ENCODE measurements around the gene ELMOD3.

ELMOD3 gene

GRCh38 chr2:85420536-85421259, 66.1 kb downstream of the ELMOD3 start (continued):
- TF ChIP-seq ZNF701 (tag by site-specific recombination; IDR thresholded peaks at IDR 0.05), result no peak
- TF ChIP-seq, protein P1, sequence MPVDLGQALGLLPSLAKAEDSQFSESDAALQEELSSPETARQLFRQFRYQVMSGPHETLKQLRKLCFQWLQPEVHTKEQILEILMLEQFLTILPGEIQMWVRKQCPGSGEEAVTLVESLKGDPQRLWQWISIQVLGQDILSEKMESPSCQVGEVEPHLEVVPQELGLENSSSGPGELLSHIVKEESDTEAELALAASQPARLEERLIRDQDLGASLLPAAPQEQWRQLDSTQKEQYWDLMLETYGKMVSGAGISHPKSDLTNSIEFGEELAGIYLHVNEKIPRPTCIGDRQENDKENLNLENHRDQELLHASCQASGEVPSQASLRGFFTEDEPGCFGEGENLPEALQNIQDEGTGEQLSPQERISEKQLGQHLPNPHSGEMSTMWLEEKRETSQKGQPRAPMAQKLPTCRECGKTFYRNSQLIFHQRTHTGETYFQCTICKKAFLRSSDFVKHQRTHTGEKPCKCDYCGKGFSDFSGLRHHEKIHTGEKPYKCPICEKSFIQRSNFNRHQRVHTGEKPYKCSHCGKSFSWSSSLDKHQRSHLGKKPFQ (tag by site-specific recombination; IDR thresholded peaks at IDR 0.05), result no peak
- TF ChIP-seq SCRT1 (tag by site-specific recombination; IDR thresholded peaks at IDR 0.05; ENCODE audit: borderline replicate concordance), result no peak
- no peak for TF ChIP-seq HIC1 (tag by site-specific recombination; IDR thresholded peaks at IDR 0.05)
- TF ChIP-seq ZNF354C (tag by site-specific recombination; IDR thresholded peaks at IDR 0.05; ENCODE audit: borderline replicate concordance, low read depth), result no peak
- no peak for TF ChIP-seq ZNF24 (tag by site-specific recombination; IDR thresholded peaks at IDR 0.05)
- TF ChIP-seq KLF9 (tag by site-specific recombination; IDR thresholded peaks at IDR 0.05; ENCODE audit: low read depth), result peak; percentile 78

DNA sequence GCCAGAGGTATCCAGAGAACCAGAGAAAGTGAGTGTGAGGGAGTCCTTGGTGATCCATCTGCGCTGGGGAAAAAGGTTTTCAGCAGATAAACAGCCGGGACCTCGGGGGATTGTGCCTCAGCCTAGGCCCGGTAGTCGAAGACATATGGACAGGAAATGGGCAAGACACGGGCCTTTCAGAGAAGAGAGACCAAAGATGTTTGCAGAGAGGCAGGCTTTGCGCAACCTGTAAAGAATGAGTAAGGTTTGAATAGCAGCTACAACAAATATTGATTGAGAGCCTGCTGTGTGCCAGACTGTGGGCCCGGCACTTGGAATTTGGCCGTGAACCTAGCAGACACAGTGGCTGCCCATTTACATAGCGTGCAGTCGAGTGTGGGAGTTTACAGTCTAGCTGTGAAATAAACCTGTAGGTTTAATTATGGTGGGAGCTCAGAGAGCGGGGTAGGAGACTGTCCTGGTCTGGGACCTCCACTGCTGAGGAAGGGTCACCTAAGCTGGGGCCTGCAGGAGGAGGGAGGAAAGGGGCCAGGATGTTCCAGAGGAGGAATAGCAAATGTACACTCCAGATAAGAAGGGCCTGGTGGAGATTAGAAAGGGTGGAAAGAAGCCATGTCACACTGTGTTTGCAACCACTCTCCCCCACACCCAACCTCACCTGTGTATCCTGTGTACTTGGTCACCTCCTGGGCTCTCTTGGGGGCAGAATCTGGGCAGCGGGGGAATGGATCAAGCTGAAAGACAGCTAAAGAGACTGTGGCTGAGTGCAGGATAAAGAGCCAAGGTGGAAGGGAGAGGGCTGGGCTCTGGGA, 66.9 kb downstream of the ELMOD3 start:
- ChIA-PET CTCF (interaction anchor here (0.5 to 4.2 kb wide), 21 partner anchors 8 to 899 kb away, joined by 3 to 144 read pairs (median 3); partner anchors contain the start of gene MAT2A), POLR2A (interaction anchor here (1.0 to 6.2 kb wide), 5 partner anchors 110 to 130 kb away, joined by 3 to 87 read pairs (median 20); partner anchors contain the start of gene MAT2A)
- Histone ChIP-seq H3K36me3 (ENCODE audit: control insufficient read depth in 2 of 2, insufficient read depth in 1 of 2, low read length in 2 of 2) (no peaks in the 10 kb centered on the region), H3K27ac (ENCODE audit: extremely low read depth, low read depth, low read length) (no peak overlapping the region), H3K9me3 (ENCODE audit: control insufficient read depth, insufficient read depth, low read depth, low read length) (no peaks in the 10 kb centered on the region), H3K4me3 (ENCODE audit: low read depth, low read length) (no peak overlapping the region), H3K4me1 (ENCODE audit: control insufficient read depth, insufficient read depth, low read length) (peaks cover 4% of the 10 kb centered on the region)
- TF ChIP-seq IKZF3 (tag by site-specific recombination; IDR thresholded peaks at IDR 0.05), result no peak

DNA sequence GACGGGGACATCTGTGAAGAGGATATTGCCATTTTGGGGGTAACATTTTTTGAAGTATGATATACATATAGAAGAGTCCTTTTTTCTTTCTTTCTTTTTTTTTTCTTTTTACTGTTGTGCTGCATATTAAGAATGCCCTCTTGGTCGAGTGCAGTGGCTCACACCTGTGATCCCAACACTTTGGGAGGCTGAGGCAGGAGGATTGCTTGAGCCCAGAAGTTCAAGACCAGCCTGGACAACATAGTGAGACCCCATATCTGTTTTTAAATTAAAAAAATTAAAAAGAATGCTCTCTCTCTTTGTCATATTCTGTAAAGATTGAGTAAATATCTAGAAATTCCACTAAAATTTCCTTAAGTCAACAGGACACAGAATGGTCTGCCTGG, 67.5 kb downstream of the ELMOD3 start:
- POLR2A ChIA-PET, result interaction anchor here (1.2 to 6.2 kb wide), 3 partner anchors 118 to 129 kb away, joined by 3 to 87 read pairs (median 20); partner anchors contain the start of gene MAT2A
- Histone ChIP-seq H3K4me1 (ENCODE audit: control insufficient read depth, insufficient read depth, low read length) (peaks cover 4% of the 10 kb centered on the region), H3K9me3 (ENCODE audit: control insufficient read depth, insufficient read depth, low read depth, low read length) (no peaks in the 10 kb centered on the region), H3K27ac (ENCODE audit: extremely low read depth, low read depth, low read length) (no peak overlapping the region), H3K4me3 (ENCODE audit: low read depth, low read length) (no peak overlapping the region), H3K36me3 (ENCODE audit: control insufficient read depth in 2 of 2, insufficient read depth in 1 of 2, low read length in 2 of 2) (no peaks in the 10 kb centered on the region)
- CTCF ChIA-PET, result interaction anchor here (0.6 to 4.2 kb wide), 8 partner anchors 8 to 155 kb away, joined by 3 to 144 read pairs (median 8); partner anchors contain the start of gene MAT2A
- TF ChIP-seq, protein P2, sequence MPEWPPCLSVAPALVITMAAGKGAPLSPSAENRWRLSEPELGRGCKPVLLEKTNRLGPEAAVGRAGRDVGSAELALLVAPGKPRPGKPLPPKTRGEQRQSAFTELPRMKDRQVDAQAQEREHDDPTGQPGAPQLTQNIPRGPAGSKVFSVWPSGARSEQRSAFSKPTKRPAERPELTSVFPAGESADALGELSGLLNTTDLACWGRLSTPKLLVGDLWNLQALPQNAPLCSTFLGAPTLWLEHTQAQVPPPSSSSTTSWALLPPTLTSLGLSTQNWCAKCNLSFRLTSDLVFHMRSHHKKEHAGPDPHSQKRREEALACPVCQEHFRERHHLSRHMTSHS (tag by site-specific recombination; IDR thresholded peaks at IDR 0.05), result no peak
- TF ChIP-seq, protein P3, sequence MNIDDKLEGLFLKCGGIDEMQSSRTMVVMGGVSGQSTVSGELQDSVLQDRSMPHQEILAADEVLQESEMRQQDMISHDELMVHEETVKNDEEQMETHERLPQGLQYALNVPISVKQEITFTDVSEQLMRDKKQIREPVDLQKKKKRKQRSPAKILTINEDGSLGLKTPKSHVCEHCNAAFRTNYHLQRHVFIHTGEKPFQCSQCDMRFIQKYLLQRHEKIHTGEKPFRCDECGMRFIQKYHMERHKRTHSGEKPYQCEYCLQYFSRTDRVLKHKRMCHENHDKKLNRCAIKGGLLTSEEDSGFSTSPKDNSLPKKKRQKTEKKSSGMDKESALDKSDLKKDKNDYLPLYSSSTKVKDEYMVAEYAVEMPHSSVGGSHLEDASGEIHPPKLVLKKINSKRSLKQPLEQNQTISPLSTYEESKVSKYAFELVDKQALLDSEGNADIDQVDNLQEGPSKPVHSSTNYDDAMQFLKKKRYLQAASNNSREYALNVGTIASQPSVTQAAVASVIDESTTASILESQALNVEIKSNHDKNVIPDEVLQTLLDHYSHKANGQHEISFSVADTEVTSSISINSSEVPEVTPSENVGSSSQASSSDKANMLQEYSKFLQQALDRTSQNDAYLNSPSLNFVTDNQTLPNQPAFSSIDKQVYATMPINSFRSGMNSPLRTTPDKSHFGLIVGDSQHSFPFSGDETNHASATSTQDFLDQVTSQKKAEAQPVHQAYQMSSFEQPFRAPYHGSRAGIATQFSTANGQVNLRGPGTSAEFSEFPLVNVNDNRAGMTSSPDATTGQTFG (tag by site-specific recombination; IDR thresholded peaks at IDR 0.05; ENCODE audit: borderline replicate concordance), result no peak
- no peak for TF ChIP-seq ZSCAN23 (tag by site-specific recombination; IDR thresholded peaks at IDR 0.05)
- TF ChIP-seq, protein P4, sequence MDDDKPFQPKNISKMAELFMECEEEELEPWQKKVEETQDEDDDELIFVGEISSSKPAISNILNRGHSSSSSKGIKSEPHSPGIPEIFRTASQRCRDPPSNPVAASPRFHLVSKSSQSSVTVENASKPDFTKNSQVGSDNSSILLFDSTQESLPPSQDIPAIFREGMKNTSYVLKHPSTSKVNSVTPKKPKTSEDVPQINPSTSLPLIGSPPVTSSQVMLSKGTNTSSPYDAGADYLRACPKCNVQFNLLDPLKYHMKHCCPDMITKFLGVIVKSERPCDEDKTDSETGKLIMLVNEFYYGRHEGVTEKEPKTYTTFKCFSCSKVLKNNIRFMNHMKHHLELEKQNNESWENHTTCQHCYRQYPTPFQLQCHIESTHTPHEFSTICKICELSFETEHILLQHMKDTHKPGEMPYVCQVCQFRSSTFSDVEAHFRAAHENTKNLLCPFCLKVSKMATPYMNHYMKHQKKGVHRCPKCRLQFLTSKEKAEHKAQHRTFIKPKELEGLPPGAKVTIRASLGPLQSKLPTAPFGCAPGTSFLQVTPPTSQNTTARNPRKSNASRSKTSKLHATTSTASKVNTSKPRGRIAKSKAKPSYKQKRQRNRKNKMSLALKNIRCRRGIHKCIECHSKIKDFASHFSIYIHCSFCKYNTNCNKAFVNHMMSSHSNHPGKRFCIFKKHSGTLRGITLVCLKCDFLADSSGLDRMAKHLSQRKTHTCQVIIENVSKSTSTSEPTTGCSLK (tag by site-specific recombination; IDR thresholded peaks at IDR 0.05), result no peak
- no peak for TF ChIP-seq ZNF548 (tag by site-specific recombination; IDR thresholded peaks at IDR 0.05)
- TF ChIP-seq ZXDB (tag by site-specific recombination; IDR thresholded peaks at IDR 0.05), result no peak
- no peak for TF ChIP-seq MYNN (tag by site-specific recombination; IDR thresholded peaks at IDR 0.05; ENCODE audit: borderline replicate concordance)
- no peak for TF ChIP-seq ZNF223 (tag by site-specific recombination; IDR thresholded peaks at IDR 0.05)
- TF ChIP-seq ZNF513 (tag by site-specific recombination; IDR thresholded peaks at IDR 0.05), result no peak
- no peak for TF ChIP-seq KLF8 (tag by site-specific recombination; IDR thresholded peaks at IDR 0.05)

All from HEK293 (cell line).